Measurements from ENCODE around the gene KLK3.

DNA sequence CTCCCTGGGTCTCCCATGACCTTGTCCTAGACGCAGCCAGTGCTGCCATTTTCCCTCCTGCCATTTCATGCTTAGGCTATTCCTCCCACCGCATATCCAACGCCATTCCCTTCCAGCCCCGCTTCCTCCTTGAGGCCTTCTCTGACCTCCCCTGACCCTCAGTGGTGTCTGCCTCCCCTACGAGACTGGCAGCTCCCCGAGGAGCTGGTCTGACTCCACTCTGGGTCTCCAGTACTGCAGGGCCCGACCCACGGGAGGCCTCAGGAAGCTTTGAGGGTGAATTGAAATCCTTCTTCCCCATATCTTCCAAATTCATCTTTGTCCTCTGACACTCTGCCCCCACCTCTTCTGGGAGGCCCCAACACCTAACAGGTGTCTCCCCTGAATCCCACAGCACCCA lies 22.0 kb upstream of the KLK3 start:
- TF ChIP-seq ZNF274 (IDR thresholded peaks at IDR 0.05; ENCODE audit: low read depth, low read length) (no peak), SUZ12 (IDR thresholded peaks at IDR 0.05; ENCODE audit: extremely low read depth, insufficient read depth, insufficient read length) (no peak)

Data from NT2/D1 (cell line).